ENCODE measurements around the gene PLEKHJ1.

PLEKHJ1 gene

GRCh38 chr19:2223959-2224358, 12.2 kb downstream of the PLEKHJ1 start:
- no peak for TF ChIP-seq CTCF (IDR thresholded peaks at IDR 0.05; ENCODE audit: insufficient read depth, low read depth, low read length, missing control alignments)
- DNase-seq (ENCODE audit: low read depth): peak; percentile 82
- H3K4me3 ChIP-seq (ENCODE audit: low read depth, low read length): no peak overlapping the region

- no peak for DNase-seq (ENCODE audit: low read depth)
- no peak for TF ChIP-seq CTCF (IDR thresholded peaks at IDR 0.05; ENCODE audit: insufficient read depth, low read depth, low read length, missing control alignments)
- no peak overlapping the region for H3K4me3 ChIP-seq (ENCODE audit: low read depth, low read length)
These were observed 12.7 kb downstream of the PLEKHJ1 start for GRCh38 chr19:2223391-2223790.

- DNase-seq (ENCODE audit: low read depth): no peak
- H3K4me3 ChIP-seq (ENCODE audit: low read depth, low read length): no peak overlapping the region
These were observed 14.2 kb downstream of the PLEKHJ1 start for GRCh38 chr19:2221918-2222317.

GRCh38 chr19:2221250-2221831, 14.8 kb downstream of the PLEKHJ1 start:
- no peak for TF ChIP-seq CTCF (IDR thresholded peaks at IDR 0.05; ENCODE audit: insufficient read depth, low read depth, low read length, missing control alignments)
- DNase-seq (ENCODE audit: low read depth): no peak
- H3K4me3 ChIP-seq (ENCODE audit: low read depth, low read length): no peak overlapping the region

More at GRCh38 chr19:2221918-2222317, 14.2 kb downstream of the PLEKHJ1 start:
- TF ChIP-seq CTCF (IDR thresholded peaks at IDR 0.05; ENCODE audit: insufficient read depth, low read depth, low read length, missing control alignments): no peak

- no peak for DNase-seq (ENCODE audit: low read depth)
- H3K4me3 ChIP-seq (ENCODE audit: low read depth, low read length): no peak overlapping the region
- TF ChIP-seq CTCF (IDR thresholded peaks at IDR 0.05; ENCODE audit: insufficient read depth, low read depth, low read length, missing control alignments): no peak
These were observed 16.4 kb downstream of the PLEKHJ1 start for GRCh38 chr19:2219726-2220125.

GRCh38 chr19:2217591-2217990, 18.5 kb downstream of the PLEKHJ1 start:
- no peak for TF ChIP-seq CTCF (IDR thresholded peaks at IDR 0.05; ENCODE audit: insufficient read depth, low read depth, low read length, missing control alignments)
- H3K4me3 ChIP-seq (ENCODE audit: low read depth, low read length): no peak overlapping the region
- no peak for DNase-seq (ENCODE audit: low read depth)
